Hematopoietic multipotent progenitor cell (in vitro differentiated cells): ENCODE measurements around the gene TP53TG5. TPM values are rescaled to one million over a fixed set of nuclear protein-coding genes. Genes with fewer than 3 reads are reported as not detected.

Source experiments
- DNase-seq, 3 donors: peaks; one replicate each; pipeline ENCODE4 v3.0.0-alpha.2; 2011 to 2015; ENCODE audit warnings: low read depth in 2 of 3, low spot score in 2 of 3
- small RNA-seq: library from RNA; depleted of rRNA; stranded (forward); fragments of <200 nt; gene quantifications from one replicate; pipeline ENCODE3, GENCODE V24; 2012
- total RNA-seq: library from RNA; depleted of rRNA; stranded (reverse); fragments of >200 nt; gene quantifications from one replicate; pipeline ENCODE4 v1.2.3, GENCODE V29; 2012

Gene TP53TG5
- total RNA-seq, 1 donor = not detected

DNA sequence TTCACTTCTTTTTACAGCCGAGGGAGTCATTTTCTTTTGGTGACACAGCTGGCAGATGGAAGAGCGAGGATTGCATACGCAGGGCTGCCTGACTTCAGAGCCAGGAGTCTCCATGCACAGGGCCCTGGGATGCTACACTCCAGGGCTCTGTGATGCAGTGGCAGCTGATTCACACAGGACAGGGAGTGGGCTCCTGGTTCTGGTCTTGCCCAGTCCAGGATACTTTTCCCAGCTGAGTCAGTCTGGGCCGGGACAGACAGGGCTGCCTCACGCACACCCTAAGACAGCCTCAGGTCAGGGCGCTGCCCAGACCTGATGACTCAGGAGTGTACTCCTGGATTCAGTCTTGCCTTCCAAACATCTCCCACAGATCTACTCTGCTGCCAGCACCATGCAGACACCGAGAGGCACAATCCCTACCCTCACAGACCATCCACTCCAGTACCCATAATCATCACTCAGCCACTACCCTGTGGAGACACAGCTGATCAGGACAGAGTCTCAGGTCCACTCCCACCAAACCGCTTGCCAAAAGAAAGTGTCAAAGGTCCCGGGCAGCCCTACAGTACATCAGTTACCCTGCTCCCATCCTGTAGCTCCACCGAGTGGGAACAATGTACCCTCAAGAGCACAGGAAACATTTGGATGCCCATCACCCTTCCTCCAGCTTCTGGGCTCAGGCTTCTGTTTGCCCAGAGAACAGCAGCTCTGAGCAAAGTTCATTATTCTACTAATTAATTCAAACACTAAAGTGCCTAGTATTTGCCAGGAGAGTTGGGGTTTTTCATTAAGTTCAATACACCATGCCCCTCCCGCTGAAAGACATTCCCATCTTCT is 41.4 kb downstream of the TP53TG5 start:
- DNase-seq = no peak

- no peak for DNase-seq
Observed at GRCh38 chr20:45330476-45330875, 47.6 kb downstream of the TP53TG5 start.

DNA sequence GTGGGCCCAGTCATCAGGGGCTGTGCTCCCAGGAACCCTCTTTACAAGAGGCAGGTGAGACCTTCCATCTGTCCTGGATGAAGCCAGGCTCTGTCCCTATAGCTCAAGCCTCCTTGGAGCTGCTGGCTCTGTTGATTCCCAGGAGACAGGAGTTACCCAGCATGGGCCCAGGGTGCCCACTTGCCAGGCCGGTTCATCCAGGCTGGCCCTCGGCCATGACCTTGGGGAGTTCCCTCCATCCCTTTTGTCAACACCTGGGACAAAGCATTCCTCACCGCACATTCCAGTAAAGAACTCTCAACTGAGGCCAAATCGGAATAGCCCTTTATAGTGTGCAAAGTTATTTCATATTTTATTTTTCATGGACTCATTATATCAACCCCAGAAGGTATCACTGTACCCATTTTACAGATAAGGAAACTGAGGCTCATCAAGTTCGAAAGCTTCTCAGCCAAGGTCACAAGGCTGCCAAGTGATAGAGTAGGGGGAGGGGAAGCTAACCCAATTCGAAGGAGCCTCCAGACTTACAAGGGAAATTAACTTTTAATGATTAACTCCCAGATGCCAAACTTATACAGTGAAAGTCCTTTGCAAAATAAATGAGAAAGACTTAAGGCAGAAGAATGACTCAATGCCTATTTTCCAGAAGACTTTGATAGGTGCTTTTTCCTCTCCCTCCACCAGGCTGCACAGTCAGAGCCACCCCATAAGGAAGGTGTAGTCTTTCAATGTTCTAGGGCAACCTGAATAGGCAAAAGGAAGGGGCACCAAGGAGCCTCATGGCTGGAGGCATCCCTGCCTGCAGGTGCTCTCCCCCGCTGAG is 48.4 kb downstream of the TP53TG5 start:
- DNase-seq = no peak

DNA sequence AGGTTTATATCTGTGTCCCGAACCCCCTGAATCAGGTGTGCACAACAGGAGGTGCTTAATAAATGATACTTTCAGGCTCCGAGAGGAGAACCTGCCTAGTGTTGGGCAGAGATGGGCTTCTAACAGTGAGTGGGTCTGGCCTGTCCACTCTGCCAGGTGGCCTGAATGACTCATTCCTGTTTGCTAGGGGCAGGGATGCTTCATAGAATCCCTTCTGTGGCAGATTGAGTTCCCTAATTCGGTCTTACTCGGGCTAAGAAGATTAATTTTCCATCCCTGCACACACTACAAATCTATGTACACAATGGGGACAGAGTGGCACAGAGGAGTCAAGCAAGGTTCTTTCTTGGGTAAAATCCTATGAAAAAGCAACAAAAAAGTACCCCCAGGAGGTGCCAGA is 49.7 kb downstream of the TP53TG5 start:
- no peak for DNase-seq

DNA sequence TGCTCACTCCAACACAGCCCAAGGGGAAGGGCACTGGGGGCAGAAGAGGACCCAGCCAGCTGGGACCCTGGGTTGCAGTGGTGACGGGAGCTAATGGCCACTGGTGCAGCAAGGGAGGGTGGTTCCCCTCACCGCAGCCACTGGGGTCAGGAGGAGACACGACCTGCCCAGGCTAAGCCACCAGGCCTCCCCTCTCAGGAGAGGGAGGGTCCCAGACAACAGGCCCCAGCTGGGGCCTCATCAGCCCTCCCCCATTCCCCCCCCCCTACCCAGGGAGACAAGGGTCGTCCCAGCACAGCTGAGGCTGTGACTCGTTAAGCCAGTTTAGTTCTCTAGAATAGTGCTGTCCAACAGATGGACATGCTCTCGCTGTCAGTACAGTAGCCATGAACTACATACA is 52.8 kb downstream of the TP53TG5 start:
- DNase-seq = no peak

- no peak for DNase-seq
Observed at GRCh38 chr20:45323731-45324130, 54.4 kb downstream of the TP53TG5 start.

GRCh38 chr20:45322952-45323383 is 55.2 kb downstream of the TP53TG5 start:
- DNase-seq = peak in 2 of 3 donors; percentile 77 to 90

Small RNAs within 50 kb of the gene (small RNA-seq; reads per million reads assigned to genes)
- not detected for gene MIR6812

Other genes with a start within 250 kb of the TP53TG5 start
- gene PI3, start 203.4 kb downstream of the TP53TG5 start, total RNA-seq = not detected
- gene SEMG1, start 171.3 kb downstream of the TP53TG5 start, total RNA-seq = not detected
- not detected for gene SEMG2, start 157.0 kb downstream of the TP53TG5 start, total RNA-seq
- gene SLPI, start 123.8 kb downstream of the TP53TG5 start, total RNA-seq = not detected
- not detected for gene RBPJL, start 71.5 kb downstream of the TP53TG5 start, total RNA-seq
- gene MATN4, start 70.0 kb downstream of the TP53TG5 start, total RNA-seq = under 0.01 TPM
- 4.0 TPM for gene SDC4, start 29.9 kb downstream of the TP53TG5 start, total RNA-seq
- gene SYS1, start 15.2 kb downstream of the TP53TG5 start, total RNA-seq = 31.2 TPM
- 7.0 TPM for gene DBNDD2, start 30.0 kb upstream of the TP53TG5 start, total RNA-seq
- 116 TPM for gene PIGT, start 37.8 kb upstream of the TP53TG5 start, total RNA-seq
- not detected for gene WFDC2, start 91.4 kb upstream of the TP53TG5 start, total RNA-seq
- gene SPINT3, start 137.3 kb upstream of the TP53TG5 start, total RNA-seq = not detected
- gene WFDC6, start 161.2 kb upstream of the TP53TG5 start, total RNA-seq = not detected
- gene EPPIN, start 169.1 kb upstream of the TP53TG5 start, total RNA-seq = not detected
- not detected for gene WFDC8, start 201.0 kb upstream of the TP53TG5 start, total RNA-seq